ENCODE data around the gene MANEAL.
"Not testable (repeated sequence)": the region's sequence is repeated elsewhere in the genome, so short reads cannot be mapped to it uniquely, and the experiment has no call there.

MANEAL gene, protein sequence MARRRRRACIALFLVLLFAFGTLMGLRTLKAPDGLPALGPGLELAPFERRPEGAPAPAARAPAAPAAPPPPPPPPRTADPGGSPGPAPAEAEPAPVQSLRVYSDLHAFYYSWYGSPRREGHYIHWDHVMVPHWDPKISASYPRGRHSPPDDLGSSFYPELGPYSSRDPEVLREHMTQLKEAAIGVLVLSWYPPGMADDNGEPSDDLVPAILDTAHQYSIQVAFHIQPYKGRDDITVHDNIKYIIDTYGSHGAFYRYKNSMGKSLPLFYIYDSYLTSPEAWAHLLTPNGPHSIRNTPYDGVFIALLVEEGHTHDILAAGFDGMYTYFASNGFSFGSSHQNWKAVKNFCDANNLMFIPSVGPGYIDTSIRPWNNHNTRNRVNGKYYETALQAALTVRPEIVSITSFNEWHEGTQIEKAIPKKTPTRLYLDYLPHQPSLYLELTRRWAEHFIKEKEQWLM

DNA sequence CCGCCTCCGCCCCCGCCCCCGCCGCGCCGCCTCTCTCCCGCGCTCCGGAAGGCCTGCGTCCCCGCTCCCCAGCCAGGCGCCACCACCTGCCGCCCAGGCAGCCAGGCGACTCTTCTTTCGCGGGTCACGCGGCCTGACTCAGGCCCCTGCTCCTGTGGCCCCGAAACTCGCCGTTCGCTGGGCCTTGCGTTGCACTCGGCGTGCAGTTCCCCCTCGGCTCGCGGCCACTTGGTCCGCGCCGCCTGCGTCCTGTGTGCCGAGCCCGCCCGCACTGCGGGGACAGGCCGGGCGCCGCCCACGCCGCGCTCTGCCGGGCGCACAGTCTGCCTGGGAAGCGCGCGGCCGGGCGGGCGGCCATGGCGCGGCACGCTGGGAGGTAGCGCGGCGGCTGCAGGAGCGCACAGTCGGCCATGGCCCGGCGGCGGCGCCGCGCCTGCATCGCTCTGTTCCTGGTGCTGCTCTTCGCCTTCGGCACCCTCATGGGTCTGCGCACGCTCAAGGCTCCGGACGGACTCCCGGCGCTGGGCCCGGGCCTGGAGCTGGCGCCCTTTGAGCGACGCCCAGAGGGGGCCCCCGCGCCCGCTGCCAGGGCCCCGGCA lies at the start of gene MANEAL:
Gene MANEAL, plus strand, starts transcription at position 75 of the 599 bp plus-strand sequence. Its CDS starts 336 bp downstream, at position 411.
- DNase-seq = peak; percentile 63

DNA sequence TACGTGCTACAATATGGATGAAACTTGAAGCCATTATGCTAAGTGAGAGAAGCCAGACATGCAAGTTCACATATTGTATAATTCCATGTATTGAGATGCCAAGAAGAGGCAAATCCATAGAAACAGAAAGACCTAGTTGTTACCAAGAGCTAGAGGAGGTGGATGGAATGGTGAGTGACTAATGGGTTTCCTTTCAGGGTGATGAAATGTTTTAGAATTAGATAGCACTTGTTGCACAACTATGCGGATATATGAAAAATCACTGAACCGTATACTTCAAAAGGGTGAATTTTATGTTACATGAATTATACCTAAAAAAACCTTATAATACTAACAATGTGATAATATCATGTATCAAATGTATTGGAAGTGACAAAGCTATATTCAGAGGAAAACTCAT lies 46.8 kb upstream of the MANEAL start:
- no peak for DNase-seq

DNA sequence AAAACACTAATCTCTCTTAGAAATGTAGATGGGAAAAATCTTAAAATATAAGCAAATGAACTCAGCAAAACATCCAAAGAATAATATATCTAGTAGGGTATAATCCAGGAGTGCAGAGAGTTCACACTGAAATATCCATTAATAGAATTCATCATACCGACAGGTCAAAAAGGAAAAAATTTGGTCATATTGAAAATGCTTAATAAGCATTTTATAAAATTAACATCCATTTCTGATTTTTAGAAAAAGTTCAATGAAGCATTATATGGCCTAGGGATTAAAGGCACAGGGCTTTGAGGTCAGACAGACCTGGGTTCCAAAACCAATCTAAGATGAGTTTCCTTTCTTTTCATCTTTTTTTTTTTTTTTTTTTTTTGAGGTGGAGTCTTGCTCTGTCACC lies 45.1 kb upstream of the MANEAL start:
- no peak for DNase-seq

DNA sequence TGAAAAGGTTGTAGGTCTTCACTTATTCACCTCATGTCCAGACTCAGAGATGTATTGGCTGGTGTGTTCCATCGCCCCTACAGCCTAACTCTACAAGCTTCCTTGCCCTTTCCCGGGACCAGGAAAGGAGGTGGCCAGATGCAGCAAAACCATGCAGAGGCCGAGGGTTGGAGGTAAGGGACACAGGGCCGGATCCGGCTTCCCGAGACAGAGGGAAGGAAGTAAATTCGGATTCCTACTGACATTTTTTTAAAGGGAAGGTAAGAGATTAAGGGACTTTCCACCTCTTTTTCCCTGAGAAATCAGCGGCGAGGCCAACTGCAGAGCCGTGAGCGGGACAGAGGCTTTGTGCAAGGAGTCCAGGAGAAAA lies 41.4 kb upstream of the MANEAL start:
- DNase-seq = no peak

DNA sequence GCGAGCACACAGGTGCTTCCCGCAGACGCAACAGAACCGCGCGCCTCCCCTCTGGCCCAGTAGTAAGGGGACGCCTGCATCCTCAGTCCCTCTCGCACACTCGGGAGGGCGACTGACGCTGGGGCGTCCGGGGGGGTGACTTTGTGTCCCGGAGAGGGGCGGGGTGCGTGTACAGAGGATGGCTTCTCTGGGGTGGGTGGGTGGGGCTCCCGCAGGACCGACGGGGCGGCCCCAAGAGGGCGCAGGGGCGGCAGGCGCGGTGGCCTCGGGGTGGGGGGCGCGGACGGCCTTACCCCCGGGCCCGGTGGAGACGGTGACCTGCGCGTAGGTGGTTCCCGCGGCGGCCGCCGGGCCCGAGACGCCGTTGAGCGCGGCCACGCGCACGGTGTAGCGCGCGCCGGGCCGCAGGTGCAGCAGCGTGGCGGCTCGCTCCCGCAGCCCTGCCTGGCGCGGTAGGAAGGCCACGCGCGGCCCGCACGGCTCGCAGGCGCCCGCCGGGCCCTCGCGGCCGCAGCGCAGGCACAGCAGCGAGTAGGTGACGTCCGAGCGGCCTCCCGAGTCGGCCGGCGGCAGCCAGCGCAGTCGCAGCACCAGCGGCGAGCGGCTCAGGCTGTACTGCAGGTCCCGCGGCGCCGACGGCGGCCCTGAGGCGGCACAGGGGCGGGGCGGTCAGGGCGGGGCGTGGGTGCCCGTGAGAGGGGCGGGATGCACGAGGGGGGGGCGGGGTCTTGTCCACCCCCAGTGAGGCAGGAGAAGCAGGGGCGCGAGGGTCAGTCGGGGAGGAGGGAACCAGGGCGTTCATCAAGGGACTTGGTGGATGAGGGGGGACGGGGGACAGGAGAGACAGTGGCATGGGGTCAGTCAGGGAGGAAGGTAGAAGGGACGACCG lies 40.8 kb upstream of the MANEAL start:
- DNase-seq = peak; percentile 48

DNA sequence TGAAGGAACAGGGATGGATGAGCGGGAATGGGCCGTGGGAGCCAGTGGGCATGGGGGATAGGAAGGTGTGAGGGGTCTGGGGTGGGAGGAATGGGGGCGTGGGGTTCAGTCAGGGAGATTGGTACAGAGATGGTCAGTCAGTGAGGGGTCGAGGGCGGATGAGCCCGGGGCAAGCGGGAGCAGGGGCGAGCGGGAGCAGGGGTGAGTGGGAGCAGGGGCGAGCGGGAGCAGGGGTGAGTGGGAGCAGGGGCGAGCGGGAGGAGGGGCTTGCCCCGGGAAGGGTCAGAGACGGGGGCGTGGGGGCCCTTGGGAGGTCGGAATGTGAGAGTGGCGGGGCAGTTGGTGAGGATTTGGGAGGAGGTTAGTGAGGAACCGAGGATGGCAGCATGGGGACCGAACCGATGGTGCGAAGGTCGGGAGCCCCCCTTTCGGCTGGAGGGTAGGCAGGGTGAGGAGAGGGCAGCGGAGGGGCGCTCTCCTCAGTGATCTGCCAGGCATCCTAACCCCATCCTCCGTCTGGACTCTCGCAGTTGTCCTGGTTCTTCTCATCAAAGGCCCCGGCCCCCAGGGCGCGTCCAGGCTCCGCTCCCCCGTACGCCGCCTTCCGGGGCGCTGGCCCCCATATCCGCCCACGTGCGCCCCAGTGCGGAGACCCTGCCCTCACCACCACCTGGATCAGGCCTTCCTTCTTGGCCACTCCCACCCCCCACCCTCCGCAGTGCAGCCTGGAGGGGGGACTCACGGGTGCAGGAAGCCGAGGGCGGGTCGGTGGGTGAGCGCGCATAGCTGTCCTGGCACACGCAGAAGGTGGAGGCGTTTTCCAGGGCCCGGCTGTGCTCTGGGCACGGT lies 40.0 kb upstream of the MANEAL start:
- no peak for DNase-seq

DNA sequence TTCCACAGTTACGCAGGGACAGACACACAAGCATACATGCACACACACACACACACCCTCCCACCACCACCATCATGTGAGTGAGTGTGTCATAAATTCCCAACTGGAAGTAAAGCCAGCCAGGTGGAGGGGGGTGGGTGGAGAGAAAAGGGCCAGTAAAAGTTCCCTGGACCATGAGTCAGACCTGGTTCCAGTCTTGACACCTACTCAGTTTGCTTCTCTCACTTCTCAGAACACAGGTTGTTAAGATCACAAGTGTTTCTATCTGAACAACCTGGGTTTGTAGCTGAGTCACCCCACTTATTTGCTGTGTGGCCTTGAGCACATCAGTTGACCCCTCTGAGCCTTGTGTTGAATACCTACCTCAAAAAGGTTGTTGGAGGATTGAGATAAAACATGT lies 38.4 kb upstream of the MANEAL start:
- DNase-seq = no peak

DNA sequence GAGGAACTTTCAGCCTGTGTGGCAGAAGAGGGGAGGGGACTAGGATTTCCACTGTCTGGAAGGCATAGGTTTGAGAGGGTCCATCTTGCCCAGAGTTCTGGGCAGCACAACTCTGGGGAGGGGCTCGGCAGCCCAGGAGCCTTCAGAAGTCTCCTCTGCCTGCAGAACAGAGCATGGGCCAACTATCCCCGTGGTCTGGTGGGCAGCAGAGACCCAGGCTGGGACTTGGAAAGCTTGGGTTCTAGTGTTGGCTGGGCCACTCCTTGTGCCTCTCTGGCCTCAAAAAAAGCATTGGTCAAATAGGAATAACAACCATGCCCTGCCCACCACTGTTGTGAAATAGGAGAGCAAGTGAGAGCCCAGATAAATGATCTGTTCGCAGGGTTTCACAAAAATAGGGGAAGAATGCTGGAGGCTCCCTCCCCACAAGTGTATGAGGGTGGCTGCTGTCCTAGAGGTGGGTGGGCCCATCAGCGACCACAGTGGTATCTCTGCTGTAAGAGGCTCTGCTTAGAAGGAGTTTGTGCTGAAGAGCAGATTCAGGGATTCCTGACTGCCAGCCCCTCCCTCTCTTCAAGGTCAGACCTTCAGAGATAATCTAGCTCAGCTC lies 37.6 kb upstream of the MANEAL start:
- DNase-seq = no peak

DNA sequence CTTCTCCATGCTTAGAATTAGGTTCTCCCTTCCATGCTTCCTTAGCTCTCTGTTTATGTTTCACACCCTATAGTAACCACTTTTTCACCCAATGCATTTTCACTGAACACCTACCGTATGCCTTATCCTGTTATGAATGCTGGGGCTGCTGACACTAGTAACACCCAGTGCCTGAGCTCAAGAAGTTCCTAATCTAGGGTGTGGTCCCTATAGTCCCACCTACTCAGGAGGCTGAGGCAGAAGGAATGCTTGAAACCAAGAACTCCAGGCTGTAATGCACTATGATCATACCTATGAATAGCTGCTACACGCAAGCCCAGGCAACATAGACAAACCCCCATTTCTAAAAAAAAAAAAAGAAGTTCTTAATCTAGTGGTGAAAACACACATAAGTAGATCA lies 34.2 kb upstream of the MANEAL start:
- no peak for DNase-seq

DNA sequence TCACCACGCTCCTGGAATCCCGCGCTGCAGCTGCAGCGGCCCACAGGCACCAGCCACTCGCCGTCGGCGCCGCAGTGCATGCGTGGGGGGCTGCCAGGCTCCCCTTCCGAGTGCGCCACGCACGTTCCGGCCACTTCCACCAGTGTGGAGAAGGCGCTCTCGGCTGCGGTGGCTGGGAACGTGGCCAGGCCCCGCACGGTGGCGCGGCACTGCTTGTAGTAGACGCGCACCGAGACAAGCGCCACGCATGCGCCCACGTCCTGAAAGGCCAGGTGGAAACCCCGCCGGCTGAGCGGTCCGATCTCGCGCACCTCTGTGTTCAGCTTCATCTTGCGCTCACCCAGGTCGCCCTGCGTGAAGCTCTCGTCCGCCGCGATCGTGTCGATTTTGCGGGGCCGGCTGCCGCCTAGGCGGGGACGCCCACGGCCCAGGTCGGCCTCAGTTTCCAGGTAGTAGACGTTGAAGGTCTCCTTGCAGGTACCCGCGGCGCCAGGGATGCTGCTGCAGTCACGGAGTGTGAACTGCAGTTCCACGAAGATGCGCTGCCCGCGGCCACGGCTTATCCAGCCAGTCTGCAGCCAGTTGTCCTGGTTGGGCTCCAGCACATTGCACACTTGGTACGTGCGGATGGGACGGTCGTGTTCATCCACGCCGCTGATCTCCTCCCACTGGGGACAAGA lies 32.1 kb upstream of the MANEAL start:
- no peak for DNase-seq

DNA sequence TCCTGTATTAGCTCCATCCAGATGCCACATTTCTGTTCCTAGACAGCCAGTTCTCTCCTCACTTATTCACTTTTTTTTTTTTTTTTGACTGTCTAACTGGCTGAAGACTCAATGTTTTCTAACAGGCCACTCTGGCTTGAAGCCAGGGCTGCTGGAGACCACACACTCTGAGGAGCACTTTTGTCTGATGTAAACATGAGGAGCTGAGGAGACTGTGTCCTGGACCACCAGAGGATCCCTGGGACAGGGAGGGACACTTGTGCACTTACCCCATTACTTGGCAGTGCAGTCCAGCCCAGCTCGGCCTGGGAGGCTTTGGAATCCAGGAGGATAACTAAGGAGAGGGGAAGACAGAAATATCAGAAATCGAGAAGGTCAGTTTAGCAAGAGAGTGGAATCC lies 31.1 kb upstream of the MANEAL start:
- DNase-seq = no peak

DNA sequence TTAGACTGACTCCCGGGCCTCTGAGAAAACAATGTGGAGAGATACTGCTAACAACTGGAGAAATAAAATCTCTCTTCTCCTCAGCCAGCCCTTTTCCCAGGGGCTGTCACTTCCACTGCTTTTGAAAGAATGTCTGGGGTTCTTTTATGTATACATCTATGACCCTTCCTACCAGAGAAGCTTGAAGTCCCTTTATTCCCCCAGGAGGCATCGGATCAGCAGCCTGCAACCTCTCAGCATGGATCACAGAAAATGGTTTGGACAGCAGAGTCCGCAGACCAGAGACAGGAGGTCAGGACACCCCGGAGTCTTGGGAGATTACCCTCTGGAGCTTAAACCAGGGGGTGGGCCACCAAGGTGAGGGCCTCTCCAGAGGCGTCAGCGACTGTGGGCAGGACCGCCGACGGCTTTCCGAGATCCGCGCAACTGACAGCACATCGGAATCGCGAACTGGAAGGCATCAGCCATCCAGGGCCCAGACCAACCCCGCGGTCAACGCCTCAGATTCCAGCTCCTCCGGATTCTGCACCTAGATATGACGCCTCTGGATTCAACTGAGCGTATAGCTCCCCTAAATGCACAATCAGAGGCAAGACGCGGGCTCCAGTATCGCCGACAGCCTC lies 29.7 kb upstream of the MANEAL start:
- no peak for DNase-seq

DNA sequence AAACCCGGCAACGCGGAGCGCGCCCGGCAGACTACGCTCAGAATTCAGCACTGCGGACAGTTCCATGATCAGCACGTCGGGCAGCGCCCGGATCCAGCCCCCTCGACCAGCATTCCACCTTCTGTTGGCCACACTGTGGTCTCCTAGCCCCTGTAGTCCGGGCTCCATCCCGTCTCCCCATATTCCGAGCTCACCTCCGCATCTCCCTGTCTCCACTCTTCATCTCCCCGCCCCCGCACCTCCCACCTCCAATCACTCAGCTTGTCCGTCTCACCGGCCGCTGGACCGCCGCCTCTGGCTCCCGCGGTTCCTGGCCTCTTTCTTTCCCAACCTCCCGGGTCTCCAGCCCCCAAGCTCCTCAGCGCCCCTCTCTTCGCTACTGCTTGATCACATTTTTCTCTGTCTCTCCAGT lies 29.2 kb upstream of the MANEAL start:
- DNase-seq = no peak

DNA sequence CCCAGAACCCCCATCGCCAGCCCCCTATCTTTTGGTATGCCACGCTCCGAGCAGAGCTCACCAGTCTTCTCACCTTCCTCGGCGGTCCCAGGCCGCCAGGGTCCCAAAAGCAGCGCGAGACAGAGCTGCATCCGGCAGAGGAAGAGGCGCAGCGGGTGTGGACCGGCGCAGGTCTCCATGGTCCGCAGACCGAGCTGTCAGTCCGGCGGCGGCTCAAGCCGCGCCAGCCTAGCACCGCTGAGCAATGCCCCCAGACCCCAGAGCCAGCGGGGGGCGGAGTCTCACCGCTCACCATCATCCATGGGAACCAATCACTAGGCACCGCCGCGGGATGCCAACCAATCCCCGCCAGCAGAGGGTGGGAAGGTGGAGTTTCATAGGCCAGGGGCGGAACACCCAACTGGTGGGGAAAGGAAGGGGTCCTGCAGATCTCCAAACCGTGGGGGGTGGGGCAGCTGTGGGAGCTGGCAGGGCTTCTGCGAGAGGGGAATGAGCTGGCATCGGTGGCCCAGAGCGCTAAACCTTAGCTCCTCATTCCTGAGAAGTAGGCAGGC lies 28.7 kb upstream of the MANEAL start, which contains the start of gene EPHA10:
Gene EPHA10, minus strand, starts transcription at position 233 of the 554 bp plus-strand sequence. Its CDS starts 54 bp downstream, at position 179.
- DNase-seq = peak; percentile 85

DNA sequence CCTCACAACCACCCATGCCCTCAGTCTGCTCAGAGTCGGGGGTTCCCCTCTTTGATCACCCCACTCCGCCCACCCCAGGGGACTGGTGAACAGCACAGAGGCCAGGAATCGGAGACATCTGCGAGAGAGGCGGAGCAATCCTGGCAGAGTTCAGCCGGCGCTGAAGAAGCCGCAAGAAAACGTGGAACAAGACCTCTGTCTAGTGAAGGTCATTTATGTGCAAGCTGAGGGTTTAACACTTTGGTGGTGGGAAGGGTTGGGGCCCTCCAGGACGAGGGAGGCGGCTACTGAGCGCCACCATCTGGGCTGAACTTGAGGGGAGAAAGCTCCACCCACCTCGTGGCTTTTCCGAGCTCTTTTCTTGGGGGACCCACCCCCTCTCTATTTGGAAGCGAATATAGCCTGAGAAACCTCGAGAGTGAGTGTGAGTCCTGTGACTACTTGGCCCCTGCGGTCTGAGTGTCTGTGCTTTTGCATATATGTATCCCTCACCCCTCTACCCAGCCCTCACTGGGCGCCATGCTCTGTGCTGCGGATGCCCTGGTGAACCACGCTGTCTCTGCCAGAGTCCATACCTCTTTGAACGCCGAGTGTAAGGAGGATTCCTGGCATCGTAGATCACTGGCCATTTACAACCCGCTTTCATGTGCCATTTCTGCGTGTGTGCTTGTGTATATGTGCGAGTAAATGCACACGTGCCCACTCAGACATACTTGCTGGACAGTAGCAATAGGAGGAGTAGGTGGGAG lies 27.6 kb upstream of the MANEAL start:
- peak; percentile 25 for DNase-seq

DNA sequence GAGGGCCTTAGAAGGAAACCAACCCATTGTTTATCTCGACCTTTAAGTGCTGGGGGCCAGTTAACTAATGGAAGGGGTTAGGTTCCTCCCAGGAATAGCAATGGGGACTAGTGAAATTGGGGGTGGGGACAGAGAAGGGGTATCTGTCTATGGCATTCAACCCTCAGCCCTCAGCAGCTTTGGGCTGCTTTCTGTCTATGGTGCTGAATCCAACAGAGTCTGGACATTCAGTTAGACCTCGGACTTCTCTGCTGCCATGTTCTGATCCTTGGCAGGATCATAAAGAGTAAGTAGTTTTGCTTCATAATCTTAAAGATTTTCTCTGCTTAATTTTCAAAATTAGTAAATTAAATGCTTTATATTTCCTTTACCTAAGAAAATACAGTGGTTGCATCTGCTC lies 26.2 kb upstream of the MANEAL start:
- DNase-seq = no peak

DNA sequence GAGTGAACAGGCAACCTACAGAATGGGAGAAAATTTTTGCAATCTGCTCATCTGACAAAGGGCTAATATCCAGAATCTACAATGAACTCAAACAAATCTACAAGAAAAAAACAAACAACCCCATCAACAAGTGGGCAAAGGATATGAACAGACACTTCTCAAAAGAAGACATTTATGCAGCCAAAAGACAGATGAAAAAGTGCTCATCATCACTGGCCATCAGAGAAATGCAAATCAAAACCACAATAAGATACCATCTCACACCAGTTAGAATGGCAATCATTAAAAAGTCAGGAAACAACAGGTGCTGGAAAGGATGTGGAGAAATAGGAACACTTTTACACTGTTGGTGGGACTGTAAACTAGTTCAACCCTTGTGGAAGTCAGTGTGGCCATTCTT lies 22.2 kb upstream of the MANEAL start:
- DNase-seq = not testable (repeated sequence)

DNA sequence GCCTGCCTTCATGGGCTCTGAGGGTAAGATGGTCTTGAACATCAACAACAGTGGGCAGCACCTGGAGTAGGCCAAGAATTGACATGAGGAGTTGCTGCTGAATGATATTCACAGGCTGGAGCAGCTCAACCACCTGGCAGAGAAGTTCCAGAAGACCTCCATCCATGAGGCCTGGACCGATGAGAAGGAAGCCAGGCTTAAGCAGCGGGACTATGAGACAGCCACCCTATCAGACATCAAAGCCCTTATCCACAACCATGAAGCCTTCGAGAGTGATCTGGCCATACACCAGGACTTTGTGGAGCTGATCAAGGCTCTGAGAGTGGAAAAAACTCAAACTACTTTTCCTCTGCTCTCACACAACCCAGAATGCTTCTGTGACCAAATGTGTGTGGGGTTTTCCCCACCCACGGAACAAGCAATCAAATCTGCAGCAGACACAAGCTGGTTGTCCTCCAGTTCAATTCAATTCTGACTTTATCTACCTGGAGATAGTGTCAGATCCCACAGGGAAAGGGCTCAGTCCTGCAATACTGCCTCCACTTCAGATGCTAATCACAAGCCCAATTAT lies 16.6 kb upstream of the MANEAL start:
- no peak for DNase-seq

DNA sequence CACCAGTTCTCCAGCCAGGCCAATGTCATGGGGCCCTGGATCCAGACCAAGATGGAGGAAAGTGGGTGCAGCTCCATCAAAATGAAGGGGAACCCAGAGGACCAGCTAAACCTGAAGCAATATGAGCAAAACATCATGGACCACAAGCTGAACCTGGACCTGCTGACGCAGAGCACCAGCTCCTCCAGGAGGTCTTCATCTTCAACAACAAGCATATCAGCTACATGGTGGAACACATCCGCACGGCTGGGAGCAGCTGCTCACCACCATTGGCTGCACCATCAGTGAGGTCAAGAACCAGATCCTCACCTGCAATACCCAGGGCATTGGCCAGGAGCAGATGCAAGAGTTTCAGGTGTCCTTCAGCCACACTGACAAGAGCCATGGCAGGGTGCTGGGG lies 15.0 kb upstream of the MANEAL start:
- no peak for DNase-seq

All from NCI-H1105 (cell line).